Activated effector memory CD4-positive, alpha-beta T cell treated with Interleukin-2 at 50 U/mL for 16 hours (primary cell): ENCODE results near the gene CFH.
"Not testable (repeated sequence)": the region's sequence is repeated elsewhere in the genome, so short reads cannot be mapped to it uniquely, and the experiment has no call there.

Source experiments
- DNase-seq: peaks from one replicate; pipeline ENCODE4 v3.0.0-alpha.2; 2020

Gene CFH

GRCh38 chr1:196774175-196774574, 122.3 kb downstream of the CFH start:
- no peak for DNase-seq

GRCh38 chr1:196774603-196775002, 122.8 kb downstream of the CFH start, which contains the start of gene CFHR3:
Gene CFHR3 (plus strand): TSS chr1:196774840. CDS start chr1:196774887, 47 bp downstream.
- no peak for DNase-seq

GRCh38 chr1:196777603-196778002, 125.8 kb downstream of the CFH start:
- DNase-seq = no peak

- no peak for DNase-seq
These were observed 127.2 kb downstream of the CFH start for GRCh38 chr1:196779093-196779492.

- DNase-seq = not testable (repeated sequence)
These were observed 139.4 kb downstream of the CFH start for GRCh38 chr1:196791252-196791651.

- not testable (repeated sequence) for DNase-seq
These were observed 142.3 kb downstream of the CFH start for GRCh38 chr1:196794103-196794502.
